HCT116 (cell line): ENCODE data around the gene TMEM143.

Source experiments
- ATF3 ChIP-seq: IDR thresholded peaks from 2 replicates; pipeline ENCODE4 v1.6.1; 2012
- CEBPB ChIP-seq: IDR thresholded peaks from 2 replicates; pipeline ENCODE4 v1.6.1; 2012; ENCODE audit warnings: low read depth
- CTCF ChIP-seq, 3 experiments: fragments of 200-600 bp in 1 of 3; sonication (generic) in 1 of 3; IDR thresholded peaks in 2 of 3; conservative IDR thresholded peaks in 1 of 3; 2 replicates each; pipeline ENCODE4 v1.5.1; 2012 to 2017; ENCODE audit warnings: low read depth in 2 of 3, low read length in 2 of 3, antibody characterized with exemption in 1 of 3, borderline replicate concordance in 1 of 3, control low read depth in 1 of 3, mild to moderate bottlenecking in 1 of 3, mixed read lengths in 1 of 3, mixed run types in 1 of 3, moderate library complexity in 1 of 3; ENCODE audit not compliant: insufficient read depth in 1 of 3
- EZH2 ChIP-seq: fragments of 200-600 bp; sonication (generic); IDR thresholded peaks from 2 replicates; pipeline ENCODE4 v1.6.1; 2017; ENCODE audit warnings: antibody characterized with exemption, mixed run types
- EZH2phosphoT487 ChIP-seq: fragments of 200-600 bp; IDR thresholded peaks from 2 replicates; pipeline ENCODE4 v1.6.1; 2018; ENCODE audit warnings: antibody characterized with exemption, borderline replicate concordance
- FOSL1 ChIP-seq: IDR thresholded peaks from 2 replicates; pipeline ENCODE4 v1.6.1; 2012; ENCODE audit warnings: low read depth
- MAX ChIP-seq: IDR thresholded peaks from 2 replicates; pipeline ENCODE4 v1.6.1; 2012
- POLR2A ChIP-seq: IDR thresholded peaks from 2 replicates; pipeline ENCODE4 v1.7.0; 2011; ENCODE audit warnings: borderline replicate concordance; ENCODE audit not compliant: insufficient read depth, insufficient read length; ENCODE audit errors: extremely low read depth
- POLR2AphosphoS5 ChIP-seq: IDR thresholded peaks from 2 replicates; pipeline ENCODE4 v1.6.1; 2011; ENCODE audit warnings: mild to moderate bottlenecking, low read depth, low read length, moderate library complexity
- RAD21 ChIP-seq: IDR thresholded peaks from 2 replicates; pipeline ENCODE4 v1.6.1; 2012; ENCODE audit warnings: low read depth, mild to moderate bottlenecking
- SP1 ChIP-seq: IDR thresholded peaks from 2 replicates; pipeline ENCODE4 v1.6.1; 2012; ENCODE audit warnings: low read depth
- TCF7L2 ChIP-seq: IDR thresholded peaks from 2 replicates; pipeline ENCODE4 v1.7.0; 2011; ENCODE audit warnings: borderline replicate concordance, inconsistent platforms; ENCODE audit not compliant: insufficient read depth, insufficient read length; ENCODE audit errors: extremely low read depth
- ZBTB33 ChIP-seq: IDR thresholded peaks from 2 replicates; pipeline ENCODE4 v1.6.1; 2011; ENCODE audit warnings: mild to moderate bottlenecking, low read length, moderate library complexity; ENCODE audit not compliant: insufficient replicate concordance; ENCODE audit errors: extremely low read depth
- ZNF274 ChIP-seq: fragments of 200-500 bp; sonication (Bioruptor generic); IDR thresholded peaks from 2 replicates; pipeline ENCODE4 v1.6.1; 2014; ENCODE audit warnings: mild to moderate bottlenecking, low read depth, low read length, inconsistent platforms

- TF ChIP-seq POLR2A (peak; percentile 59), EZH2 (no peak), SP1 (peak; percentile 95), EZH2phosphoT487 (no peak), CTCF (IDR thresholded peaks at IDR 0.05 in 2 of 3, conservative IDR thresholded peaks at IDR 0.05 in 1 of 3; ENCODE audit: borderline replicate concordance in 1 of 3, insufficient read depth in 1 of 3, low read depth in 2 of 3, low read length in 2 of 3) (peak in 1 of 3 experiments; percentile 8; a peak in 1 of 6 replicates), ZNF274 (no peak), RAD21 (no peak), ATF3 (no peak), MAX (peak; percentile 96), ZBTB33 (peak; percentile 14), TCF7L2 (peak; percentile 70), FOSL1 (no peak), POLR2AphosphoS5 (peak; percentile 97), CEBPB (no peak)
Observed at GRCh38 chr19:48321622-48322591, 41.8 kb downstream of the TMEM143 start.
